ENCODE measurements around the gene ZBTB7C. TPM values are rescaled to one million over a fixed set of nuclear protein-coding genes. Genes with fewer than 3 reads are reported as not detected.

Gene ZBTB7C
- total and polyA plus RNA-seq, 2 donors (not counting 1 experiment from before 2014, with no cell fraction given): not detected

GRCh38 chr18:48132797-48133655 lies 276.2 kb downstream of the ZBTB7C start:
- Histone ChIP-seq H3K36me3 (replicated peaks in 1 of 2; ENCODE audit: control extremely low read depth in 1 of 2, control insufficient read depth in 1 of 2, extremely low read depth in 1 of 2, insufficient read depth in 2 of 2, low read length in 1 of 2) (no peaks in the 10 kb centered on the region), H4K20me1 (ENCODE audit: control insufficient read depth, insufficient read depth, low read length, poor library complexity, severe bottlenecking) (no peaks in the 10 kb centered on the region), H3K27ac (ENCODE audit: low read length in 2 of 2) (no peak overlapping the region), H2AFZ (ENCODE audit: insufficient read depth, low read depth, low read length, poor library complexity, severe bottlenecking) (no peak overlapping the region), H3K27me3 (replicated peaks in 1 of 4; ENCODE audit: control extremely low read depth in 1 of 4, control insufficient read depth in 3 of 4, insufficient read depth in 4 of 4, low read length in 3 of 4) (peaks cover 0 to 17% (median 8%) of the 10 kb centered on the region in 4 experiments), H3K4me3 (ENCODE audit: control extremely low read depth in 1 of 5, extremely low read depth in 1 of 5, insufficient read depth in 1 of 5, low read depth in 2 of 5, low read length in 4 of 5) (no peak overlapping the region), H3K9me3 (ENCODE audit: control extremely low read depth in 1 of 3, control insufficient read depth in 2 of 3, insufficient read depth in 1 of 3, low read length in 2 of 3) (peaks cover 0 to 6% (median 0%) of the 10 kb centered on the region in 3 donors), H3K9ac (ENCODE audit: low read length) (no peak overlapping the region), H3K4me1 (ENCODE audit: control insufficient read depth in 2 of 2, insufficient read depth in 2 of 2, low read length in 2 of 2) (no peaks in the 10 kb centered on the region), H3K4me2 (replicated peaks; ENCODE audit: low read depth, low read length, poor library complexity, severe bottlenecking) (no peak overlapping the region), H3K79me2 (ENCODE audit: control insufficient read depth, insufficient read depth, low read length) (no peaks in the 10 kb centered on the region)
- DNase-seq: no peak
- Mint-ChIP-seq H3K4me3 (no peak overlapping the region), H3K27ac (no peak overlapping the region), H3K27me3 (peaks cover 48% of the 10 kb centered on the region), H3K9me3 (ENCODE audit: insufficient read depth) (no peaks in the 10 kb centered on the region), H3K4me1 (peaks cover 2% of the 10 kb centered on the region)
- intact Hi-C loops (cut with micrococcal nuclease): no loop called here
- no peak for ATAC-seq (ENCODE audit: low read depth)
- POLR2A ChIA-PET: no interaction called here
- WGBS (ENCODE audit: insufficient coverage): 94% methylated on average over 3 of the region's 6 CpGs
- CTCF ChIA-PET: no interaction called here
- TF ChIP-seq EZH2 (IDR thresholded peaks at IDR 0.05; ENCODE audit: borderline replicate concordance, insufficient read depth, low read depth, low read length, poor library complexity, severe bottlenecking) (no peak), CTCF (IDR thresholded peaks at IDR 0.05) (no peak)

DNA sequence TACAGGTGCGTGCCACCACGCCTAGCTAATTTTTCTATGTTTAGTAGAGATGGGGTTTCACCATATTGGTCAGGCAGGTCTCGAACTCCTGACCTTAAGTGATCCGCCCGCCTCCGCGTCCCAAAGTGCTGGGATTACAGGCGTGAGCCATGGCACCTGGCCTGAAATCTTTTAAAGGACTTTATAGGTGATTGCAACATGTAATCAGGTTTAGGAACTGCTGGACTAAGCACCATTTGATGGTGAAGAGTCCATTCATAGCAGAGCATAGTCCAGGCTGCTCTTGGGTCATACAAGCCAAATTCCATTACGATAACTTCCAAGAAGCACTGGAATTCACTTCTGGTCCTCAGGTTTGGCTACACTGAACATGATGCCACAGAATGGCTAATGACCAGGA lies 278.1 kb downstream of the ZBTB7C start:
- no peaks in the 10 kb centered on the region for H4K20me1 ChIP-seq (ENCODE audit: control insufficient read depth, insufficient read depth, low read length, poor library complexity, severe bottlenecking)
- no peaks in the 10 kb centered on the region for H3K36me3 ChIP-seq (replicated peaks in 1 of 2; ENCODE audit: control extremely low read depth in 1 of 2, control insufficient read depth in 1 of 2, extremely low read depth in 1 of 2, insufficient read depth in 2 of 2, low read length in 1 of 2)
- no peak overlapping the region for H3K4me2 ChIP-seq (replicated peaks; ENCODE audit: low read depth, low read length, poor library complexity, severe bottlenecking)
- Mint-ChIP-seq H3K4me3 (no peak overlapping the region), H3K27ac (no peak overlapping the region), H3K27me3 (peaks cover 39% of the 10 kb centered on the region), H3K4me1 (no peaks in the 10 kb centered on the region), H3K9me3 (ENCODE audit: insufficient read depth) (no peaks in the 10 kb centered on the region)
- TF ChIP-seq EZH2 (IDR thresholded peaks at IDR 0.05; ENCODE audit: borderline replicate concordance, insufficient read depth, low read depth, low read length, poor library complexity, severe bottlenecking) (no peak), CTCF (IDR thresholded peaks at IDR 0.05) (no peak)
- H3K9me3 ChIP-seq (ENCODE audit: control extremely low read depth in 1 of 3, control insufficient read depth in 2 of 3, insufficient read depth in 1 of 3, low read length in 2 of 3): peaks cover 0 to 2% (median 0%) of the 10 kb centered on the region in 3 donors
- H3K27me3 ChIP-seq (replicated peaks in 1 of 4; ENCODE audit: control extremely low read depth in 1 of 4, control insufficient read depth in 3 of 4, insufficient read depth in 4 of 4, low read length in 3 of 4): peaks cover 0 to 5% (median 5%) of the 10 kb centered on the region in 4 experiments
- no peak for ATAC-seq (ENCODE audit: low read depth)
- intact Hi-C loops (cut with micrococcal nuclease): no loop called here
- POLR2A ChIA-PET: no interaction called here
- no peaks in the 10 kb centered on the region for H3K4me1 ChIP-seq (ENCODE audit: control insufficient read depth in 2 of 2, insufficient read depth in 2 of 2, low read length in 2 of 2)
- no peak for DNase-seq
- H3K27ac ChIP-seq (ENCODE audit: low read length in 2 of 2): no peak overlapping the region
- CTCF ChIA-PET: no interaction called here
- H3K9ac ChIP-seq (ENCODE audit: low read length): no peak overlapping the region
- H2AFZ ChIP-seq (ENCODE audit: insufficient read depth, low read depth, low read length, poor library complexity, severe bottlenecking): no peak overlapping the region
- WGBS (ENCODE audit: insufficient coverage): 95% methylated on average over 9 of the region's 9 CpGs
- no peaks in the 10 kb centered on the region for H3K79me2 ChIP-seq (ENCODE audit: control insufficient read depth, insufficient read depth, low read length)
- H3K4me3 ChIP-seq (ENCODE audit: control extremely low read depth in 1 of 5, extremely low read depth in 1 of 5, insufficient read depth in 1 of 5, low read depth in 2 of 5, low read length in 4 of 5): no peak overlapping the region

Data from B cell (primary cell).